HG02642 (cell line): Measurements from ENCODE around the gene TENM4.

Experiments used
- ATAC-seq: cut with Tn5 transposase; IDR thresholded peaks from one replicate; pipeline ENCODE4 v1.9.1; 2021; ENCODE audit warnings: mild to moderate bottlenecking; ENCODE audit not compliant: unreplicated experiment, poor library complexity

Gene TENM4

GRCh38 chr11:78961937-78962701, 478.7 kb downstream of the TENM4 start:
- no peak for ATAC-seq

- no peak for ATAC-seq
These were observed 479.6 kb downstream of the TENM4 start for GRCh38 chr11:78961247-78961646.

GRCh38 chr11:78958444-78958843, 482.4 kb downstream of the TENM4 start:
- no peak for ATAC-seq

- ATAC-seq, result no peak
These were observed 483.2 kb downstream of the TENM4 start for GRCh38 chr11:78957476-78958245.

- no peak for ATAC-seq
These were observed 486.1 kb downstream of the TENM4 start for GRCh38 chr11:78954696-78955095.

GRCh38 chr11:78954261-78954660, 486.6 kb downstream of the TENM4 start:
- ATAC-seq, result no peak

- ATAC-seq, result no peak
These were observed 487.9 kb downstream of the TENM4 start for GRCh38 chr11:78952890-78953289.

- no peak for ATAC-seq
These were observed 488.7 kb downstream of the TENM4 start for GRCh38 chr11:78952175-78952574.

- no peak for ATAC-seq
These were observed 490.7 kb downstream of the TENM4 start for GRCh38 chr11:78949976-78950690.

- no peak for ATAC-seq
These were observed 493.6 kb downstream of the TENM4 start for GRCh38 chr11:78946945-78947902.

GRCh38 chr11:78943841-78944240, 497.0 kb downstream of the TENM4 start:
- ATAC-seq, result no peak

GRCh38 chr11:78943154-78943553, 497.7 kb downstream of the TENM4 start:
- ATAC-seq, result no peak

- ATAC-seq, result no peak
These were observed 499.5 kb downstream of the TENM4 start for GRCh38 chr11:78941226-78941851.

- no peak for ATAC-seq
These were observed 500.2 kb downstream of the TENM4 start for GRCh38 chr11:78940500-78941225.

- ATAC-seq, result no peak
These were observed 501.9 kb downstream of the TENM4 start for GRCh38 chr11:78938971-78939370.

GRCh38 chr11:78938036-78938435, 502.8 kb downstream of the TENM4 start:
- ATAC-seq, result no peak

GRCh38 chr11:78935398-78936068, 505.3 kb downstream of the TENM4 start:
- no peak for ATAC-seq

GRCh38 chr11:78933350-78933749, 507.5 kb downstream of the TENM4 start:
- no peak for ATAC-seq
